NCI-H2081 (cell line): ENCODE measurements around the gene BICD1.

Experiments used
- DNase-seq, 2 experiments: peaks; one replicate each; lab custom pipeline; 2025; lab: John Stamatoyannopoulos, UW

BICD1 gene

DNA sequence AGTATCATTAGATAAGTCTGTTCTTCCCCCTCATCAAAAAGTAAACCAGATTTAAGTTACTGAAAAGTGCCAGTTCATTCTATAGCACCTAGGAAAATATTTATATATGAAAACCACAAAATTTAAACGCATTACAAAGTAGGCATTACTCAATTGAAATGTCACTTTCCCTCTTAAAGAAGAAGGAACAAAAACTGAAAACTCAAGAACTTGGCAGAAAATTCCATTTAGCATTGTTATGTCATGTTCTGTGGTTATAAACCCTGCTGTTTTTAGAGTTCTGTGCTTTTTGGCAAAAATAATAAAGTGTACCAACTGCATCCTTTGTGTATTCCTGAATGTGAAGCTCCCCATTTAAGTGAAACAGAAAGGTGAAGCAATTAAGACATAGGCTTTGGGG lies 296.3 kb downstream of the BICD1 start:
- no peak for DNase-seq

DNA sequence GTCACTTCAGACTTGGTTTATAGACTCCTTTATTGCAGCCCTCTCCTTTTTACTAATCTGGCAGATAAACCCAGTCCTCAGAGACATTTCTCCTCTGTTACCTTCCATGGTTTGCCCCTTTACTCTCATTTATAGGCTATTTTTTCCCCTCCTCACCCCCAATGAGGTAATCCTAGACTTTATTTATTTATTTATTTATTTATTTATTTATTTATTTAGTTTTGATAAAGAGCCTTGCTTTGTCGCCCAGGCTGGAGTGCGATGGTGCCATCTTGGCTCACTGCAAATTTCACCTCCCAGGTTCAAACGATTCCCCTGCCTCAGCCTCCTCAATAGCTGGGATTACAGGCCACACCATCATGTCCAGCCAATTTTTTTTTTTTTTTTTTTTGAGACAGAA lies 301.1 kb downstream of the BICD1 start:
- no peak for DNase-seq

- DNase-seq = no peak
Observed at GRCh38 chr12:32413412-32413811, 306.8 kb downstream of the BICD1 start.

- no peak for DNase-seq
Observed at GRCh38 chr12:32418221-32418620, 311.6 kb downstream of the BICD1 start.

GRCh38 chr12:32418903-32419519 lies 312.4 kb downstream of the BICD1 start:
- peak in 1 of 2 experiments; percentile 6 for DNase-seq

DNA sequence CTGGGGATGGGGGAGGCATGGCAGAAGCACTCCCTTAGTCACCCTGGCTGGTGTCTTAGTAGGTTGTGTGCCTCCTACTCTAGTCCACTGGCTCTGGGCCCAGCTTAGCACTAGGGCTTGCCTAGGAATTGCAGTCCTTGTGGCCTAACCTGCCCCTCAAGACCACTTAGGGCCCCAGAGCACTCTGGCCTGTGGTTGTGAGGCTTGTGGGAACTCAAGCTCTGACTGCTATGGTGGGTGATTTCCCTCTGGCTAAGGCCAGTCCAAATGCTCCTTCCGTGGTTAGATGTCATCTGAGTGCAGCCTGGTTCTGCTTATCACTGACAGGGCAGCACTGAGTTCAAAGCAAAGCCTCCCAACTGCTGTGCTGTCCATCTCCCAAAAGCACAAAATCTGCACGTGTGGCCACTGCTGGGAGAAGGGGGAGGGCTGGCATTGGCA lies 312.9 kb downstream of the BICD1 start:
- no peak for DNase-seq

GRCh38 chr12:32420356-32420755 lies 313.7 kb downstream of the BICD1 start:
- DNase-seq = no peak

GRCh38 chr12:32423559-32423958 lies 316.9 kb downstream of the BICD1 start:
- DNase-seq = no peak

- DNase-seq = peak; percentile 37 to 63
Observed at GRCh38 chr12:32431025-32431424, 324.4 kb downstream of the BICD1 start.
